ENCODE results near the gene SACS.
"Not testable (repeated sequence)": the region's sequence is repeated elsewhere in the genome, so short reads cannot be mapped to it uniquely, and the experiment has no call there.

Gene SACS

DNA sequence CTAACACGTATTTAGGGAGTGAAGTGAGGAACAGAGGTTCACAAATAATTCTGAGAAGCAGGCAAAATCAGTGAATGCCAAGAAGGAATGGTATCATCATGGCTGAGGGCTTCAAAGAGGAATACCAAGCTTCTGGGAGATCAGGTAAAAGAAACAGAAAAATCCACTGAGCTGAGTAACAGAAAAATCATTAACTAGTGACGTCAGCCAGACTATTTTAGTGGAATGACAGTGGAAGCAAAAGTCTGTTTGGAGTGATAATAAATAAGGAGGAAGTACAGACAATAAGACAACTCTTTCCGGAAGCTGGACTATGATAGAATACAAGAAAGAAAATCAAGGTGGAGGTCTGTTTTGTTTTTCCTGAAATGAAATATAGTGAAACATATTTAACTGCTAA, 83.5 kb downstream of the SACS start:
- DNase-seq = no peak

DNA sequence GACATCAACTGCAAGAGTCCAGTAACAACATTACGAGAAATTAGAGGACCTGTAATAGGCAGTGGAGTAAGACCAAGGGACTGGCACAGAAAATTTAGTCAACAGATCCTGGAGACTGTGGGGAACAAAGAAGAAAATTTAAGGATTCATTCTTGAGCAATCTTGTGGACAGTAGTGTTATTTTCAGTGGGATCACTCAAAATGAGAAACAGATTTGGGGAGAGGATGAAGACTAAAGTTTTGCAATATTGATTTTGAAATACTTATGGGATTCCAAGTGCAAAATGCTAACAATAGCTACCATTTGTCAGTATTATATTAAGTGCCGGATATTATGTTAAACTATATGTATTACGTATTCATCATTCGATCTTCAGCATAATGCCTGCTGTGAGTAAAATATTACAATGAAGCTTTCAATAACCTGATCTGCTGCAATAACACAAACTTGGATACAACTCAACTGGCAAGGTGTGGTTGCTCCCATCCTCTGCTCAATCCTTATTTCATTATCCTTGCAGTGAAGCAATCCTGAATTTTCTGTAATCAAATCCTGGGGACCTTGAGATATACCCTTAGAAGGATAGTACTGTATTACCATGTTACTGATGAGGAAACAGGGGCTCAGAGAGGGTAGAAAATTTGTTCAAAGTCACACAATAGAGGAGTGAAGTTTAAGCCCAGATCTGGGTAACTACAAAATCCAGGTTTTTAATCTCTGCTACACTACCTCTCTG, 84.2 kb downstream of the SACS start:
- no peak for DNase-seq

DNA sequence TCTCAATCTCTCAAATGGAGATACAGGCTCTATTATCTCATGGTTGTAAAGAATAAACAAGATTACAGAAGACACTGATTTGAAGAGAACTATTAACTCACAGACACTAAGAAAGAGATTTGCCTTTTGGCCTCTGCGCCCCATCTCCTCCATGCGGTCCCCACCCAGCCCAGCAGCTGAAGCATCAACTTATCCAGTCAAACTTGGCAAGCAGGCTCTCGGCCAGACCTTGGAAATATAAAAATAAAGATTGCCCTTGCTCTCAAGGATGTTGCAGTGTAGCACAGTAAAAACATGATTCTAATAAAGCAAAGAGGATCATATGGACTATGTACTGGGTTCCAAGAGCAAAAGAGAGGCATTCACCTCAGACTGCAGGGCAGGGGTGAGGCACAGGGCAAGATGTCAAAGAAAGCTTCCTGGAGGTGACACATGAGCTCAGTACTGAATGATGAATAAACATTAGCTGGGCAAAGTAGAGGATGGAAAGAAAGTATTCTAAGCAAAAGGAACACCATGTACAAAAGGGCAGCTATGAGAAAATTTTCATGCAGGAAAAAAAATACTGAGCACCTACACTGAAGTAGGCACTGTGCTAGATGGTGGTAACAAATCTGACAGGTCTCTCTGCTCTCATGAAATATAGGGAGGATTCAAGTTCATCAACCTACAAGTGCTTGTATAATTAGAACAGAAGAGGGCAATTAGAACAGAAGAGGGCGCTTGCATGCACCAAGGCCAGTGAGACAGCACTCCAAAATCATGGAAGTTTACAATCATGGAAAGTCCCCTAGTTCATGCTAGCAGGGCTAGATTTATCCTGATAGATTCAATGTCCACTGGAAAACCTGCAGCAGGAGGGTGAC, 85.0 kb downstream of the SACS start:
- DNase-seq = no peak

DNA sequence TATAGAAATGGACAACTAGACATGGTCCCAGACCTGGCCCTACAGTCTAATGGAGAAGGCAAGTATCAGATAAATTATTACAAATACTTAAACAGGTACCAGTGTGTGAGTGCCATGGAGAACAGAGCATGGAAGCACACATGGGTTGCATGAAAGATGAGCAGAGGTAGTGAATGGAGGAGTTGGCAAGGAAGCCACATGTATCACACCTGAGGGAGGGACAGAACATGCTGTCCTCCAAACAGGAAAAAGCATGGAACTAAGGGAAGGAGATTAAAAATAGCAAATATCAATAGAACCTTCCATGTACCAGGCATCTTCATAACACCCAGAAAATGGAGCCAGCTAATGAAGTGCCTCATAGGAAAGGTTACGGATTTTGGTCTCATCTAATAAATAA, 85.9 kb downstream of the SACS start:
- no peak for DNase-seq

DNA sequence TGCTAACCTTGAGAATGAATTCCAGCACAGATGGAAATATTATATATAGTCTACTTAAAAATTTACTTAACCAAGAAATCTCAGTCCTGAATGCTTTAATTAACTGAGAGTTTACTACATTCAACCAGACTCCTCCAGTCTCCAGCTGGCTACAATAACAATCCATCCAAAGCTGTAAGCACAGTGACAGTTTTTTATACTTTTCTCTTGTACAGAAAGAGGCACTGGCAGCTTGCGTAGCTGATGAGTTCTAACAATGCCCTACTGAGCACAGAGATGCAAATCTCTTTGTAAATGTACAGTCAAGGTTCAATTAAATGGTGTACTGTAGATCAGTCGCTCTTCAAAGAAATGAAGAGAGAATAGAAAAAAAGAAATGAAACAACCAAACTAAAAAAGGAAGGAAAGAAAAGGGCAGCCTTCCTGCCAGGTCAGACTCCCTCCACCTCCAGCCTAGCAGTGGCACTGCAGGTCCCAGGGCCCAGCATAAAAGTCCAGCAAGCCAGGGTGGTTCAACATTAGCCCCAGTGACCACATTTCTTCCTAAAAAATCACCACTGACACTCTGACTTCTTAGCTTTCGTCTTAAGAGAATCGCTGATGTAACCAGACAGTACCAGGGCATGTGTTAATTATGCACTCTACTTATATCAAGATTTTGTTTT, 88.4 kb downstream of the SACS start:
- no peak for DNase-seq

DNA sequence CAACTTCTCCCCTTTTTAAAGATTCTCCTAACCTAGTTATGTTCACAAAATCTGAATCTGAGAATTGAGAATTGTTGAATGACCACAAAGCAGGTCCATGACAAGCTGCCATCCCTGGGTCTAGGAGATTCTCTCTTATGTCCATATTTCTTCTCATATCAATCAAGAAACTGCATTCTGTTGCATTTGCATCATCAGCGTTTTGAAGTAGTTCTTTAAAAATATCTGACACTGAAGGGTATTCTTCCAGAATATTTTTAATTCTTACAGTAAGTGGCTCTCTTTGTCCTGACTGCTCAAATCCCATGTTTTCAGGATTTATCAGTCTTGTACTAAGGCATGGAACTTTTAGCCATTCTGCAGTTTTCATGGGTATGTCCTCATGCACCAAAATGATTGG, 94.3 kb downstream of the SACS start:
- DNase-seq = no peak

DNA sequence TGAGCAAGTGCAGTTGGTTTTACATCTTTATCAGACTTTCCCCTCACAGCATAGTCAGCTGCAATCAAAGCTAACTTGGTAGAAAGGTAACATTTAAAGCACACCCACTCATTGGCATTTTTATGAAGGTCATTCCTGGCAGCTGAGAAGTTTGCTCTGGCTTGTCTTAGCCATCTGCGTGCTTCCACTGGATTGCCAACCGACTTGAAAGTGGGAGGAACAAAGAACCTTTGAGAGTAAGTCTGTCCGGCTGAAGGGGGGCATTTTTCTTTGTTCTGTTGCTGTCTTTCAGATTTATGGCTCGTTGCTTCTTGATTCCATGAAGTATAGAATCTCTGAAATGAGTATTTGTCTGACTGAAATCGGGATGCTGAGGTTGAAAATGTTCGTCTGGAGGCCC, 103.1 kb downstream of the SACS start:
- DNase-seq = no peak

DNA sequence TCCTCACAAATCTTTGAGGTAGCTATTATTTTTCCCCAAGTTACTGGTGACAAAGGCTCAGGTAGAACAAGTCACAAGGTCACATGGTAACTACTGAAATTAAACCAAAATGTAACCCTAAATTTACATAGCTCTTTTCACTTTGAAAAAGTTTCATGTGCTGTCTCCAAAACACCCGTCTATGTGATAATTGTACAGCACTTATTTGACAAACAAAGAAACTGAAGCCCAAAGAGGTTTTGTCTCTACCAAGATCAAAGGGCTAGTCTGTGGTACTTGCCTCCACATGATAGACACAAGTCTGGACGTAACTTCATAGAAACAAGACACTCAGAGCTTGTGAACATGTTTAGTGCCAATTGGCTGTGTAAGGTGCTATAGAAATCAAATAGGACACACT, 108.3 kb downstream of the SACS start:
- DNase-seq = no peak

DNA sequence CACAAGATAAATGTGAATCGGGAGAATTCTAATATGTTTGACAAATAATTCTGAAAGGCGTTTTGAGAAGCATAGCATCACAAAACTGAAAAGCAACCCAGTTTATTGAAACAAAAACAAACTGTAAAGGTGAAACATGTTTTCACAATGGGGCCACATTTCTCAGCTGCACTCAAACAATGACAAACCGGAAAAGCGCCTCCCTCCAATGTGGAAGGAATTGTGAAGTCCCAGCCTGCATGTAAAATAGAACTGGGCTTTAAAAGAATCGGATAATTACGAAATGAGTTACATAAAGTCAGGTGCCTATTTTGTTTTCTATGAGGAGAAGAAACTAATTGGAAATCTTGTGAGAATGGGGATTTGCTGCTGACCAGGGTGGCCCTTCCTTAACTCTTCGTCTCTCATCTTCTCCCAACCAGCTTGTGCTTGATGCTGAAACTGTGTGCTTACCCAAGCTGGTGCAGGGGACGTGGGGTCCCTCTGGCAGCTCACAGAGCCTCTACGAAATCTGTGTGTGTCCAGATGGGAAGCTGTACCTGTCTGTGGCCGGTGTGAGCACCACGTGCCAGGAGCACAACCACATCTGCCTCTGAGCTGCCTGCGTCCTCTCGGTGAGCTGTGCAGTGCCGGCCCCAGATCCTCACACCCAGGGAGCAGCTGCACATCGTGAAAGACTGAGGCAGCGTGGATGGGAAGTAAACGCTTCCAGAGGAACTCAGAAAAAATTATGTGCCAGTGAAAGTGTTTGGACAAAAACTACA, 109.4 kb downstream of the SACS start:
- no peak for DNase-seq

DNA sequence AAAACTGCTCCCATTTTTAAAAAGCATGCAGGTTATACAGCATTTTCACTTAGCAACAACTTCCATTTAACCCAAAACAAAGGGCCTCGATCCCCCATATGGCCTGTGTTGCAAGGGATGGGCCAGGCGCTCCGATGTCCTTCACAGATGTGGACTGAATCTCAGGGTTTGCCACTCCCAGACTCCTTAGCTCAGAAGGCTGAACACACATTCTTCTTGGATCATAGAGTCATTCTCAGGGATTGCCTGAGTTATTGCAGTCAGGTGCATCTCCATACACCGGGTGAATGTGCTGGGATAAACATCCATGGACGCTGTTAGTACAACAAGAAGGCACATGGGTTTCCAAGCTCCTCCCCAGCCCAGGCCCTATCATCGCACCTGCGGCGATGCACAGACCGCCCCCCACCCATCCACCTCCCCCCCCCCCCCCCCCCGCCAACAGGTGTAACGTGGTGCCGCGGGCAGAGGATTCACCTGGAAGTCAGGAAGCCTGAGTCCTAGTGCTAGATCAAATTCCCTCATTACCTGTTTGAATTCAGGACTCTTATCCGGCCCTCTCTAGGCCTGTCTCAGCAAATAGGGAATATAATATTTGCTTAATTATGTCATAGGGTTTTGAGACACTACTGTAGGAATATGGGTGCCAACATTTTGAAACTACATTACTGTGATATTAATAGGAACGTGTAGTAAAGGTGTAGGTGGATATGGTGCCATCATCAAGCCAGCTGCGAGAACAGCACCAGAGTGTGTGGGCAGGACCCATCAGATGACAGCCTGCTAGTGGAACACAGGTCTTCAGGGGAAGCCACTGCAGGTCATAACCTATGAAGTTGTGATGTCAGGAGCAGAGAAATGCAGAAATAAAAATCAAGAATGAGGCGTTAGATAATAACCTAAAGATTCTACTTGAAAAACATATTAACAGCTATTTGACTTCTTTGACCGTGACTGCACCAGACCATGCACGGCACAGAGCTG, 110.9 kb downstream of the SACS start:
- DNase-seq = no peak

DNA sequence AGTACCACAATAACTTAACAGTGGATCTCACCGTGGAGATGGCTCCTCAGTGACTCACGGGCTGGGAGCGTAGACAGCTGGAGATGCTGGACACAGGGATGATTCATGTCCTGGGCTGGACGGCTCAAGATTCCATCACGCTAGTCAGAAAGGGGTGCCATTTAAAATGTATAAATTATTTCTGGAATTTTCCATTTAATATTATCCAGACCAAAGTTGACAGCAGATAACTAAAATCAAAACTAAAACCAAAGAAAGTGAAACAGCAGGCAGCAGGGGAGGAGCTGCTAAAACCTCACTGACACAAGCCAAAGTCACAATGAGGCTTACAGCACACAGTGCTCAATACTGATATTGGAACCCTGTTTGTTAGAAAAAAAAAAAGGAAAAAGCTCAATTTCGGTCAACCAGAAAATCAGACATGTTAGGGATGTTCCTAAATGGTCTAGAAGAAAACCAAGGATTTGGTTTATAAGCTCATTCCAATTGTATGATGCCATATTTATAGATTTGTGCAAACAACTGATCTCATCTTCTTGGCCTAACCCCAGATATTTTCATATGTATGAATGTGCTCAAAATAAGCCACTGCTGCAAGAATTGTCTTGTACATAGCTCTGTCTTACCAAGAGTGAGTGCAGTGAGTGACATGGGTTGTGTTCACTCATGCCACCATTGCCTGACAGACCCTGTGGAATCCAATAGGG, 111.8 kb downstream of the SACS start:
- no peak for DNase-seq

DNA sequence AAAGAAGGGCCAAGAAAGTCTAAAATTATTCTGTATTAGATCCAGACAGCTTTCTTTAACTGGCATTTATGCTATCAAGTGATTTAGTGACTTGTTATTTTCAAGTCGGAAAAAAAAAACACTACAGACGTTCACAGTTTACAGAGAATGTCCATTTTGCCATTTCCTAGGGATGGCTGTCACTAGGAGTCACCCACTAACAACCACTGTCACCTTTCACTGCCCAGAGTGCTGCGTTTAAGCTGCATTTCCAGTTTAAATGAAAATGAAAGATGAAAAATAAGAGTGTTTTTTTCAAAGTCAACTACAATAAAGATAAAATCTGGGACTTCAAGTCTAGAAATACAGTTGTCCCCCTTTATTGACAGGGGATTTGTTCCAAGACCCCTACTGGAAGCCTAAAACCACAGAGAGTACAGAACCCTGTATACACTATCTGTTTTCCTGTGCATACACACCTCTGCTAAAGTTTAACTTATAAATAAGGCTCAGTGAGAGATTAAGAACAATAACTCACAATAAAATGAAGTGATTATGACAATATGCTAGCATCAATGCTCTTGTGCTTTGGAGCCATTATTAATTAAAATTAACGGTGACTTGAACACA, 112.5 kb downstream of the SACS start:
- no peak for DNase-seq

DNA sequence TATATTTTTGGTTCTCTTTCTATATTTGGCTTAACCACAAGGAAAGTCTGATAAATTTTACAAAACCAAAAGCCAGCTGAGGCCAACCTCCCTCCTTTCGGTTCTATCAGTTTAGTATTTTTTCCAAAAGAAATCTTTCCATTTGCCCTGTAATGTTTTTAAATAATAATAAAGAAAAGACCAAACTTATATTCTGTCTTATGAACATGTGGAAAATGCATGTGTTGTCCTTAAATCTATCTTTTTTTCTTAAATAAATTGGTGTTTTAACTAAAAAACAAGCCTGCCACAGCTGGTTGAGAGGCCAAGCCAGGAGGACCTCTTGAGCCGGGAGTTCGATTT, 113.6 kb downstream of the SACS start:
- DNase-seq = no peak

DNA sequence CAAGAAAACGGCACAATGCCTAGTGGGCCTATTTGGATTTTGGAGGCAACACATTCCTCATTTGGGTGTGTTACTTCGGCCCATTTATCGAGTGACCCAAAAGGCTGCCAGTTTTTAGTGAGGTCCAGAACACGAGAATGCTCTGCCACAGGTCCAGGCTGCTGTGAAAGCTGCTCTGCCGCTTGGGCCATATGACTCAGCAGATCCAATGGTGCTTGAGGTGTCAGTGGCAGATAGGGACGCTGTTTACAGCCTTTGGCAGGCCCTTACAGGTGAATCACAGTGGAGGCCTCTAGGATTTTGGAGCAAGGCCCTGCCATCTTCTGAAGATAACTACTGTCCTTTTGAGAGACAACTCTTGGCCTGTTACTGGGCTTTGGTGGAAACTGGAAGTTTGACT, 118.7 kb downstream of the SACS start:
- DNase-seq = not testable (repeated sequence)

DNA sequence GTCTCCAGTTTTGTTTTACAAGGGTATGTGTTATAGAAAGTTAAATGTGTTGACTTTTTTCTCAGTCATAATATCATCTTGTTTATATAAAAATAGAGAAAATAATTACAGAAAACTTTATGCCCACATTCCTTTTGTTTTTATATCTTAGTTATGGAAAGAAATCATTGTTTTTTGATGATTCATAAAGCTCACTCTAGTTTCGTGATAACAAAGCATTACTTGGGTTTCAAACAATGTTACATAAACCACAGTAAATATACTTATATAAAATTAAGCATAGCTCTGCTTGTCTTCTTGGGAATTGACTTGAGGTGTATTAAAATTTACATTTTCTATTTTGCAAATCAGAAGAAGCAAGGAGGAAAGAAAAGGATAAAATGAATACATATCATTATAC, 140.9 kb downstream of the SACS start:
- no peak for DNase-seq

DNA sequence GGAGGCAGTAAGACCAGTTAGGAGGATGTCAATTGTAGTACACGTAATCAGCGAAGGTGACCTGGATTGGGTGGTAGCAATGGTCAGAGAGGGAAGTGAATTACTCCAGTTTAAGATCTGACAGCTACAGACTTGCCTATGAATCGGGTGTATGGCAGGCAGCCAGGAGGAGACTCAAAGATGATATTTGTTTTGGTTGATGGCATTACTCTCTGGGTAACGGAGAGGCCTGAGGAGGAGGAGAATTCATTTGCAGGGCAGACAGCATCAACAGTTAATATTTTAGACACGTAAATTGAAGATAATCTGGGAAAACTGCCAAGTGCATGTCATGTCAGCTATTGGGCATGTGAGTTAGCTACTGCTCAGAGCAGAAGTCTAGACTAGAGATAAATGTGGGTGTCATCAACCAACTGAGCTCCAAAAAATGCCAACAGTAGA, 143.6 kb downstream of the SACS start:
- no peak for DNase-seq

DNA sequence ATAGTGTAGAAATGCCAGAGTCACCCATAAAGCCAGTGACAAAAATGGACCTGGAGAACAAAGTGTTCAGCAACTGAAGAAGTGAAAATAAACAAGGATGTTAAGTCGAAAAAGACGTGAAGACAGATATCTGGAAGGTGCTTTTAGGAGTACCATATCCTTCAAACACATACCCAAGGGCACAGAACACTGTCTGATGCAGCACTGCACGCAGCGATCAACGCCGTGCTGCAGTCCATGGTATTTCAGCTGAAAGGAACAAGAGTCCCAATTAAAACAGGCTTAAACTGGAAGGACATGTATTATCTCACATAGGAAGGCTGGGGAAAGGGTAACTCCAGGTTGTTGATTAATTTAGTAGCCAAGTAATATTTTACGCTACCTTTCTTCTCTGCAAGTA, 144.5 kb downstream of the SACS start:
- no peak for DNase-seq

DNA sequence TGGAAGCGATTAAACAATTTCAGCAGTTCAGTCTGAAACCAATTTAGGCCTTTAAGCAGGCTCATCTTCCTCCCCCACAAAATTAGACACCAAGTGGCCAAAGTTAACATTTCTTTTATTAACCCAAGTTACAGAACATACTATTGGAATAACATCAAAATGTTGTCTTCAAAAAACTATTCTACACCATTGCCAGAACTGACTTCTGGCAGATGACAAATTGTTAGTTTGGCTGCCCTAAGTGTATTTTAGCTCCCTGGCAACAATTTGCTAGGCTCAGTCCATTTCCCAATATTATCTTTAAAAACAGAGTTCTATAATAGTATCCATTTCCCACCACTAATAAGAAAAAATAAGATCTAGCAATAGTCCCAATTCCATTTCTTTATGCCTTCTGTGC, 144.9 kb downstream of the SACS start:
- no peak for DNase-seq

DNA sequence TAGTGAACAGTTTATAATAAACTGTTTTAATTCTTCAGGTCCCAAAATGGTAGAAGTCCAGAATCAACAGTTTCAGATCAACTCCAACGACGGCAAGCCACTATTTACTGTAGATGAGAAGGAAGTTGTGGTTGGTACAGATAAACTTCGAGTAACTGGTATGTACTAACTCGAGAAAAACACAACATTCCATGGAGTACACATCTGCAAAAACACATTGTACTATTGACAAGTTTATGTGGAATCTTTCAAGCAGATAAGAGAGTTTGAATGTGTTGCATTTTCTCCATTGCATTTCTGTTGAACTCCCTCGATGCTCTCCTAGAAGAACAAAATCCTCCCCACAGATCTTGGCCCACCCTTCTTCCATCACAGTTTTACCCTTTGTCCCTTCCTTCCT, 154.2 kb downstream of the SACS start:
- no peak for DNase-seq
